Activated CD4-positive, alpha-beta T cell treated with anti-CD3 and anti-CD28 coated beads, Interleukin-2, amount 10 ng/mL, durations not matched to agents 24 days and 14 days (primary cell): ENCODE data around the gene C11orf68. TPM values are rescaled to one million over a fixed set of nuclear protein-coding genes. Genes with fewer than 3 reads are reported as not detected.
"Not testable (repeated sequence)": the region's sequence is repeated elsewhere in the genome, so short reads cannot be mapped to it uniquely, and the experiment has no call there.

Experiments
- DNase-seq: peaks from one replicate; pipeline ENCODE4 v3.0.0; 2022
- H3K27ac Mint-ChIP-seq: one replicate; pipeline ENCODE4 v1.8.0; 2022; ENCODE audit warnings: mild to moderate bottlenecking, mixed read lengths
- H3K27me3 Mint-ChIP-seq: one replicate; pipeline ENCODE4 v1.8.0; 2022; ENCODE audit warnings: mixed read lengths
- H3K36me3 Mint-ChIP-seq: one replicate; pipeline ENCODE4 v1.8.0; 2022; ENCODE audit warnings: low read depth, mild to moderate bottlenecking, mixed read lengths
- H3K4me1 Mint-ChIP-seq: one replicate; pipeline ENCODE4 v1.8.0; 2021; ENCODE audit warnings: mixed read lengths
- H3K4me3 Mint-ChIP-seq: one replicate; pipeline ENCODE4 v1.8.0; 2022; ENCODE audit warnings: mild to moderate bottlenecking, moderate library complexity, mixed read lengths
- H3K9me3 Mint-ChIP-seq: one replicate; pipeline ENCODE4 v1.8.0; 2021; ENCODE audit warnings: mixed read lengths
- intact Hi-C: fragments of 100-400 bp; cut with micrococcal nuclease; formaldehyde crosslinking; loops from one replicate; pipeline ENCODE4 v1.15.1; 2023
- total RNA-seq: library from RNA; stranded (reverse); gene quantifications from 2 replicates; pipeline ENCODE4 v1.2.3, GENCODE V29; 2022

The C11orf68 gene
- total RNA-seq, 1 donor from 2014 or later: 21.1 TPM

GRCh38 chr11:65897020-65897471 is 21.8 kb downstream of the C11orf68 start:
- peak; percentile 56 for DNase-seq
- Mint-ChIP-seq H3K4me3 (no peak overlapping the region), H3K4me1 (peaks cover 53% of the 10 kb centered on the region), H3K27ac (peak overlapping the region; percentile 62), H3K9me3 (no peaks in the 10 kb centered on the region), H3K36me3 (peaks cover 41% of the 10 kb centered on the region), H3K27me3 (peaks cover under 1% of the 10 kb centered on the region)
- intact Hi-C loops: no loop called here

- peaks cover 51% of the 10 kb centered on the region for H3K4me1 Mint-ChIP-seq
Observed at GRCh38 chr11:65896034-65896999, 22.5 kb downstream of the C11orf68 start.

GRCh38 chr11:65895482-65895981 is 23.3 kb downstream of the C11orf68 start:
- Mint-ChIP-seq H3K27ac (peak overlapping the region; percentile 78), H3K4me1 (peaks cover 46% of the 10 kb centered on the region), H3K9me3 (no peaks in the 10 kb centered on the region), H3K27me3 (no peaks in the 10 kb centered on the region), H3K4me3 (peak overlapping the region; percentile 39), H3K36me3 (peaks cover 45% of the 10 kb centered on the region)
- intact Hi-C loops: no loop called here
- peak; percentile 54 for DNase-seq

More at GRCh38 chr11:65896034-65896999, 22.5 kb downstream of the C11orf68 start:
- Mint-ChIP-seq H3K27me3 (no peaks in the 10 kb centered on the region), H3K27ac (peak overlapping the region; percentile 60), H3K4me3 (no peak overlapping the region), H3K9me3 (no peaks in the 10 kb centered on the region), H3K36me3 (peaks cover 44% of the 10 kb centered on the region)
- intact Hi-C loops: no loop called here
- peak; percentile 57 for DNase-seq

DNA sequence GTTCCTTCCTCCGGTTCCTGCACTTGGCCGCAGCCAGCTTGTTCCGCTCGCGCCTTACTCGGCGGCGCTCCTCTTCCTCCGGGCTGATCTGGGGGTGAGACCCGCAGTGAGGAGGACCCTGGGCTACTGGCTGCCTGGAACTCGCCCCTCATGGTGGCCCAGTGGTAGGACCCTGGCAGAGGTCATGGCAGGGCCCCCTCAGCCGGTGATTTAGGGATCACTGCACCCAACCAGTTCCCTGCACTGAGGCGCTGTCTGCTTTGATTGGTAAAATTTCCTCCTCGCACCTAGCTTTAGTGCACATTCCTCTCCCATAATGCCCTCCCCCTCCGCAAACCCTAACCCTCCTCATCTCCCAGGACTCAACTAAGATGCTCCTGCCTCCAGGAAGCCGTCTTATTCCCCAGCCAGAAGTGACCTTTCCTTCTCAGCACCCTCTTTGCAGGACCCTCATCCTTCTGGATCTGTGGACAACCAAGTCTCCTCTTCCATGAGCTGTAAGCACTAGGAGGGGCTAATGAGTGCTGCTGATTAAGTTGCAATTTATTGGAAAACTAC is 24.7 kb downstream of the C11orf68 start:
- H3K27me3 Mint-ChIP-seq: no peaks in the 10 kb centered on the region
- peak overlapping the region; percentile 50 for H3K27ac Mint-ChIP-seq
- H3K36me3 Mint-ChIP-seq: peaks cover 45% of the 10 kb centered on the region
- H3K4me3 Mint-ChIP-seq: peak overlapping the region; percentile 95
- intact Hi-C loops: loop anchor here (5.0 kb wide), 1 partner anchor 182 kb away; the partner anchor contains the start of gene KAT5
- H3K4me1 Mint-ChIP-seq: peaks cover 57% of the 10 kb centered on the region
- peak; percentile 87 for DNase-seq
- H3K9me3 Mint-ChIP-seq: no peaks in the 10 kb centered on the region

DNA sequence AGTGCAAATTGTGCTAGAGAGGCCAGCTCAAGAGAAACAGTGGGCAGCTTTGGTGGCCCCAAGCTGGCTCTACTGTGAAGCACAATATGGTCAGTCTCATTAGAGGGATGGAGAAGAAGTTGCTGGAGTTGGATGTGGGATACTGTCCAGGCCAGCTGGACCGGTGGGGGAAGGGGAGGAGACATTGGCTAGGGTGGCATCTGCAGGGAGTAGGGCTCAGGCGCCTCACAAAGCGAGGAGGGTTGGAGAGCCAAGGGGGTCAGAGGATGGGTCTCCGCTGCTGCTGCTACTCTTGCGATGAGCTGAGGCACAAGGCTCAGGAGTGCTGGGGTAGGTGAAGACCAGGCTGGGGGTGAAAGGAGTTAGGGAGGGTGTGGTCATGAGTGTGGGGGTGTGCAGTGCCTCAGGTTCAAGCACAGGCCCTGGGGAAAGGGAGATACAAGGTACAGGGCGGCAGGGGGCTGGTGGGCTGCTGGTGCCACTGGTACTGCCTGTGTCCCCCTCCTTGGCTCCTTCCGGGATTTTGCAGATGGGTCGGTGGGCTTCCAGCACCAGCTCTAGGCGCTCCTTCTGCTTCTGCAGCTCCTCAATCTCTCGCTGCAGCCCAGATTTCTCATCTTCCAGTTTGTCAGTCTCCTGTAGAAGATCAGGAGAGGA is 26.1 kb downstream of the C11orf68 start:
- intact Hi-C loops: loop anchor here (5.0 kb wide), 1 partner anchor 180 kb away; the partner anchor contains the start of gene KAT5
- peak; percentile 68 for DNase-seq
- Mint-ChIP-seq H3K27me3 (no peaks in the 10 kb centered on the region), H3K4me1 (peaks cover 59% of the 10 kb centered on the region), H3K9me3 (no peaks in the 10 kb centered on the region), H3K36me3 (peaks cover 43% of the 10 kb centered on the region), H3K27ac (peak overlapping the region; percentile 71), H3K4me3 (peak overlapping the region; percentile 95)

DNA sequence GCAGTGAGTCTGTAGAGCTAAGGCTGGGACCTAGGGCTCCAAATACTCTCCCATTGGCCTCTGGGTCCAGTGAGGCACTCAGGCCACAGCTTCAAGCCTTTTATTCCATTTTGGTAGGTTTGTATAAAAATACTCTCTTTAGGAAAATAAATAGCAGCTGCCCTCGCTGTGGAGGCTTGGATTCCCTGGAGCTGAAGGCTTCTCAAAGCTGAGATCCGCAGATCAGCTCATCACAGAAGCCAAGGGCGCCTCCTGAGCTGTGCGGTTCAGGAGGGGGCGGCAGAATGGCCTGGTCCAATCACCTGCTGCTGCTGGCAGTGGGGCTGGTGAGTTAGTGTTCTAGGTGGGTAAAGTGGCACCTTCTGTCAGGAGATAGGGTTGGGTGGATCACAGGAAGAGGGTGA is 26.7 kb downstream of the C11orf68 start:
- not testable (repeated sequence) for H3K9me3 Mint-ChIP-seq, H3K27me3 Mint-ChIP-seq
- Mint-ChIP-seq H3K4me1 (peaks cover 59% of the 10 kb centered on the region), H3K4me3 (peak overlapping the region; percentile 95), H3K36me3 (peaks cover 37% of the 10 kb centered on the region), H3K27ac (peak overlapping the region; percentile 71)
- intact Hi-C loops: loop anchor here (5.0 kb wide), 1 partner anchor 180 kb away; the partner anchor contains the start of gene KAT5
- peak; percentile 72 for DNase-seq

GRCh38 chr11:65891219-65892136 is 27.4 kb downstream of the C11orf68 start:
- Mint-ChIP-seq H3K27me3 (no peaks in the 10 kb centered on the region), H3K9me3 (no peaks in the 10 kb centered on the region), H3K4me3 (peak overlapping the region; percentile 95), H3K4me1 (peaks cover 62% of the 10 kb centered on the region), H3K36me3 (peaks cover 39% of the 10 kb centered on the region), H3K27ac (peak overlapping the region; percentile 71)
- DNase-seq: peak; percentile 78
- intact Hi-C loops: loop anchor here (5.0 kb wide), 1 partner anchor 179 kb away; the partner anchor contains the start of gene KAT5

DNA sequence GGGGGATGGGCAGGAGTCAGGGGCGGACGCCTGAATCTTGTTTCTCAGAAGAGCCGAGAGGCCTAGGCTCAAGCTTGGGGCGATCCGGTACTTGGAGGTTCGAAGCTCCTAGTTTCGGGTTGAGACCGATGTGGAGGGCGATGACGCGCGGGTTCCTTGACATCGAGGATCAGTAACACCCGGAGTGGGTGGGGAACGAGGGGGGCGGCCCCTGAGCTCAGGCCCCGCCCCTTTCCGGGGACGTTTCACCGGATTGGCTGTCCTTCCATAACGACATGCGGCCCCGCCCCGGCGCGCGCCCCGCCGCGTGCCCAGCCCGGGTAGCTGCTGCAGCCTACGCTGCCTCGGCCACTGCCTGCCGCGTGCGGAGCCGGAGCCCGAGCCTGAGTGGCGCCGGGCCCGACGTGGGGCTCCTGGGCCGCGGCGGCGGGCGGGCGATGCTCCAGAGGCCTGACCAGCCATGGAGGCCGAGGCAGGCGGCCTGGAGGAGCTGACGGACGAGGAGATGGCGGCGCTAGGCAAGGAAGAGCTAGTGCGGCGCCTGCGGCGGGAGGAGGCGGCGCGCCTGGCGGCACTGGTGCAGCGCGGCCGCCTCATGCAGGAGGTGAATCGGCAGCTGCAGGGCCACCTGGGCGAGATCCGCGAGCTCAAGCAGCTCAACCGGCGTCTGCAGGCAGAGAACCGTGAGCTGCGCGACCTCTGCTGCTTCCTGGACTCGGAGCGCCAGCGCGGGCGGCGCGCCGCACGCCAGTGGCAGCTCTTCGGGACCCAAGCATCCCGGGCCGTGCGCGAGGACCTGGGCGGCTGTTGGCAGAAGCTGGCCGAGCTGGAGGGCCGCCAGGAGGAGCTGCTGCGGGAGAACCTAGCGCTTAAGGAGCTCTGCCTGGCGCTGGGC is 28.3 kb downstream of the C11orf68 start, which contains the start of gene CCDC85B:
Gene CCDC85B (plus strand): TSS at position 350 of the 895 bp plus-strand sequence. CDS start 111 bp downstream, at position 461.
- DNase-seq: peak; percentile 100
- no peaks in the 10 kb centered on the region for H3K27me3 Mint-ChIP-seq
- intact Hi-C loops: loop anchor here (1.0 to 5.0 kb wide), 2 partner anchors 29 to 178 kb away; partner anchors contain the start of genes C11orf68, DRAP1 and KAT5
- H3K27ac Mint-ChIP-seq: peak within 1 kb of the TSS; percentile 98
- H3K4me3 Mint-ChIP-seq: peak within 1 kb of the TSS; percentile 95
- H3K4me1 Mint-ChIP-seq: peaks cover 54% of the 10 kb centered on the region
- H3K9me3 Mint-ChIP-seq: no peaks in the 10 kb centered on the region
- peaks cover 35% of the 10 kb centered on the region for H3K36me3 Mint-ChIP-seq

DNA sequence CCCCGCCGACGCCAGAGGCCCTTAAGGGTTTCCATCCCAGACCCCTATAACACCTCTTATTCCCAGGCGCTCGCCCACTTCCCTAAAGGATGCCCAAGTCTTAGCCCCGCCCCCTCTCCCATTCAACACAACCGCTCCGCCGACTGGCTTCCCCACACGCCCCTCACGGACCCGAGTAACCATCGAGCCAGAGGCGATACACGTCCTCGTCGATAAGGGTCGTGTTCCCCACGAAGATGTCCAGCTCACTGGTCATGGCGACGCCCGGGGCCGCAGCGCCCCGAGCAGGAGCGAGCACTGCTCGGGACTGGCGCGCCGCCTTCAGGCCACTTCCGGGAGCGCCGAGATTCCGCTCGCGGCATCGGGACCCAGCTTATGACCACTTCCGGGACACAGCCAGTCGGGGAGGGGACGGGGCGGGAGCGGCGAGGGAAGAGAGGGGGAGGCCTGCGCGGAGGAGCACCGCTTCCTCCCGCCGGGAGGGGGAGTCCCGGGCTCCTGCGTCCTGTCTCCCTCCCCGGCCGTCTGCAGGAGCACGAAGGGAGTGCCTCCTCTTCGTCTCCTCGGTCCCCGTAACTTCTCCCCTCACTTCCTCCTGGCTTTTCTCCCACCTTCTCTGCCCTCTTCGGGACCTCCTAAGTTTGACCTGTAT is 30.6 kb downstream of the C11orf68 start, which contains the start of gene FIBP:
Gene FIBP (minus strand): TSS at position 309 of the 652 bp plus-strand sequence. CDS start 53 bp downstream, at position 256.
- Mint-ChIP-seq H3K4me3 (peak within 1 kb of the TSS; percentile 95), H3K9me3 (no peaks in the 10 kb centered on the region), H3K36me3 (peaks cover 38% of the 10 kb centered on the region), H3K27ac (peak within 1 kb of the TSS; percentile 98), H3K4me1 (peaks cover 51% of the 10 kb centered on the region), H3K27me3 (no peaks in the 10 kb centered on the region)
- peak; percentile 98 for DNase-seq
- intact Hi-C loops: loop anchor here (1.0 to 2.0 kb wide), 5 partner anchors 12 to 101 kb away; partner anchors contain the start of genes FOSL1, MUS81 and SART1

DNA sequence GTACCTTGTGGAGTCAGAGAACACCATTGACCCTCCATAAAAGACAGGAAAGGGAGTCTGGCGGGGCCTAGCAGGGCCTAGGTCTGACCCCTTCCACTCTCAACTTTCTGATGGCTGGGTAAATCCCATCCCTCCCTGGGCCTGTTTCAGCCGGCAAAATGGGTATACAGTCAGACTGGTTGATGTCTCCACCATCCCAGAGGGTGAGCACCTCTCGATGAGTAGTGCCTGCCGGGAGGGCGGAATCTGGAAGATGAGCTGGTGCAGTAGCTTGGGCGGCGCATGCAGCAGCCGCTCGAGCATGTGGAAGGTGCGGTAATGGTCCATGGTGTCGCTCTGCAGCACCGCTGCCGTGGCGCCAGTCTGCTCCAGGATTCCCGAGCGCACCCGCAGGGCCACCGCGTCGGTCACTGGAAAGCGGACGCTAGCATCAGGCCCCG is 31.1 kb downstream of the C11orf68 start:
- H3K27ac Mint-ChIP-seq: peak overlapping the region; percentile 98

More for the DNA sequence above, 31.1 kb downstream of the C11orf68 start:
- Mint-ChIP-seq H3K36me3 (peaks cover 37% of the 10 kb centered on the region), H3K9me3 (no peaks in the 10 kb centered on the region), H3K4me1 (peaks cover 47% of the 10 kb centered on the region), H3K27me3 (no peaks in the 10 kb centered on the region), H3K4me3 (peak overlapping the region; percentile 95)
- intact Hi-C loops: loop anchor here (1.0 to 2.0 kb wide), 5 partner anchors 13 to 102 kb away; partner anchors contain the start of genes FOSL1, MUS81 and SART1
- DNase-seq: no peak
